CD8-positive, alpha-beta memory T cell (primary cell): ENCODE measurements around the gene TICAM1. TPM values are rescaled to one million over a fixed set of nuclear protein-coding genes. Genes with fewer than 3 reads are reported as not detected.
A peak's percentile ranks its signal among the peaks of the same experiment; 100 is the strongest.
"Not testable (repeated sequence)": the region's sequence is repeated elsewhere in the genome, so short reads cannot be mapped to it uniquely, and the experiment has no call there.

Experiments
- CTCF ChIA-PET: fragments of 350-600 bp; sonication (Branson Sonifier 250); formaldehyde crosslinking; loops from one replicate; lab custom pipeline; 2021; ENCODE audit warnings: antibody characterized with exemption; lab: Charles Lee
- POLR2A ChIA-PET: fragments of 350-600 bp; sonication (Branson Sonifier 250); formaldehyde crosslinking; loops from one replicate; lab custom pipeline; 2021; ENCODE audit warnings: antibody characterized with exemption; lab: Charles Lee
- DNase-seq, 5 donors: peaks; one replicate each; pipeline versions ENCODE4 v3.0.0 to v3.0.0-alpha.2; 2020 to 2022; ENCODE audit warnings: mixed read lengths in 1 of 5
- H3K27ac ChIP-seq: one replicate; pipeline ENCODE4 v1.7.0; 2013; ENCODE audit warnings: low read depth, mild to moderate bottlenecking, low read length, moderate library complexity
- H3K27me3 ChIP-seq: 2 replicates; pipeline ENCODE4 v1.7.0; 2013; ENCODE audit warnings: low read length, mild to moderate bottlenecking; ENCODE audit not compliant: insufficient read depth, poor library complexity, severe bottlenecking
- H3K36me3 ChIP-seq: 2 replicates; pipeline ENCODE4 v1.7.0; 2013; ENCODE audit warnings: mild to moderate bottlenecking, low read length, moderate library complexity; ENCODE audit not compliant: insufficient read depth
- H3K4me1 ChIP-seq: 2 replicates; pipeline ENCODE4 v1.7.0; 2013; ENCODE audit warnings: mild to moderate bottlenecking, low read length, moderate library complexity; ENCODE audit not compliant: insufficient read depth
- H3K4me3 ChIP-seq: 2 replicates; pipeline ENCODE4 v1.7.0; 2013; ENCODE audit warnings: mild to moderate bottlenecking, low read length
- H3K9me3 ChIP-seq: 2 replicates; pipeline ENCODE4 v1.7.0; 2013; ENCODE audit warnings: mild to moderate bottlenecking, low read length
- H3K27ac Mint-ChIP-seq, 8 donors: one replicate each; pipeline ENCODE4 v1.8.0; 2020 to 2021; ENCODE audit warnings: mixed read lengths in 8 of 8, mild to moderate bottlenecking in 6 of 8, inconsistent platforms in 3 of 8, moderate library complexity in 3 of 8
- H3K27me3 Mint-ChIP-seq, 2 donors: one replicate each; pipeline ENCODE4 v1.8.0; 2020 to 2021; ENCODE audit warnings: mixed read lengths in 2 of 2, mild to moderate bottlenecking in 1 of 2, moderate library complexity in 1 of 2
- H3K36me3 Mint-ChIP-seq, 3 donors: one replicate each; pipeline ENCODE4 v1.8.0; 2020 to 2021; ENCODE audit warnings: mixed read lengths in 3 of 3, inconsistent platforms in 1 of 3, mild to moderate bottlenecking in 1 of 3
- H3K4me1 Mint-ChIP-seq, 3 donors: one replicate each; pipeline ENCODE4 v1.8.0; 2020 to 2021; ENCODE audit warnings: mixed read lengths in 3 of 3, inconsistent platforms in 1 of 3, mild to moderate bottlenecking in 1 of 3
- H3K4me3 Mint-ChIP-seq, 7 donors: one replicate each; pipeline ENCODE4 v1.8.0; 2020 to 2021; ENCODE audit warnings: mixed read lengths in 7 of 7, mild to moderate bottlenecking in 6 of 7, moderate library complexity in 4 of 7, inconsistent platforms in 2 of 7
- H3K9me3 Mint-ChIP-seq, 5 donors: one replicate each; pipeline ENCODE4 v1.8.0; 2020 to 2022; ENCODE audit warnings: mixed read lengths in 5 of 5, mild to moderate bottlenecking in 3 of 5, moderate library complexity in 2 of 5, inconsistent platforms in 1 of 5
- polyA plus RNA-seq: library from polyadenylated mRNA; unstranded; fragments of 300-500 nt; fragmentation: Illumina TruSeq; gene quantifications from one replicate; pipeline ENCODE4 v1.2.3, GENCODE V29; 2021
- total RNA-seq, 2 experiments: library from RNA; stranded (reverse); gene quantifications; one replicate each; pipeline ENCODE4 v1.2.3, GENCODE V29; 2021

TICAM1 gene
- total and polyA plus RNA-seq, 3 experiments from 2014 or later = 13.8 to 26.5 (median 24.4) TPM

DNA sequence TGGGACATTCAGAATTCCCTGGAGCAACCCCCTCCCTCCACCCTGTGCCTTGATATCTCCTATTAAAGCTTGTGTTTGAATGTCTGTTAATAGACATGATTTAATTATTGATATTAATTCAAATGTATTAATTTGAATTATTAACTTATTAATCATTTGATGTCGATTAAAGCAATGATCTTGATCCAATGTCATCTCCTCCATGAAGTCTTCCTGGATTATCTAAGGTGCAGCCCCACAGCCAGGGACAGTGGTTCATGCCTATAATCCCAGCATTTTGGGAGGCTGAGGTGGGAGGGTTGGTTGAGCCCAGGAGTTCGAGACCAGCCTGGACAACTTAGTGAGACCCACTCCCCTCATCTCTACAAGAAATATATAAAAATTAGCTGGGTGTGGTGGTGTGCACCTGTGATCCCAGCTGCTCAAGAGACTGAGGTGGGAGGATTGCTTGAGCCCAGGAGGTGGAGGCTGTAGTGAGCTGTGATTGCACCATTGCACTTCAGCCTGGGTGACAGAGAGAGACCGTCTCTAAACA lies 30.4 kb downstream of the TICAM1 start:
- H3K4me1 ChIP-seq = peaks cover 3% of the 10 kb centered on the region
- H3K4me3 ChIP-seq = no peak overlapping the region
- no peaks in the 10 kb centered on the region for H3K9me3 Mint-ChIP-seq
- H3K27ac Mint-ChIP-seq = no peak overlapping the region
- H3K36me3 ChIP-seq = peaks cover 5% of the 10 kb centered on the region
- ChIA-PET POLR2A (no interaction called here), CTCF (interaction anchor here (0.8 to 4.0 kb wide), 3 partner anchors 9 to 230 kb away, joined by 3 to 24 read pairs (median 7); partner anchors contain the start of gene FEM1A)
- no peak overlapping the region for H3K27ac ChIP-seq
- no peak overlapping the region for H3K4me3 Mint-ChIP-seq
- H3K36me3 Mint-ChIP-seq = peaks cover 0 to 28% (median 3%) of the 10 kb centered on the region in 3 donors
- no peaks in the 10 kb centered on the region for H3K9me3 ChIP-seq
- no peaks in the 10 kb centered on the region for H3K27me3 Mint-ChIP-seq
- H3K4me1 Mint-ChIP-seq = peaks cover 5 to 11% (median 8%) of the 10 kb centered on the region in 3 donors
- H3K27me3 ChIP-seq = no peaks in the 10 kb centered on the region
- DNase-seq = no peak

GRCh38 chr19:4800591-4801081 lies 30.9 kb downstream of the TICAM1 start:
- H3K4me1 Mint-ChIP-seq = peaks cover 6 to 13% (median 13%) of the 10 kb centered on the region in 3 donors
- H3K27ac Mint-ChIP-seq = no peak overlapping the region
- ChIA-PET CTCF (interaction anchor here (0.8 to 4.0 kb wide), 5 partner anchors 9 to 231 kb away, joined by 3 to 24 read pairs (median 7); partner anchors contain the start of gene FEM1A), POLR2A (interaction anchor here (0.6 kb wide), 1 partner anchor 70 kb away, joined by 3 read pairs; no protein-coding TSS in a partner anchor)
- no peaks in the 10 kb centered on the region for H3K9me3 Mint-ChIP-seq
- no peaks in the 10 kb centered on the region for H3K9me3 ChIP-seq
- H3K27ac ChIP-seq = no peak overlapping the region
- no peaks in the 10 kb centered on the region for H3K27me3 Mint-ChIP-seq
- peaks cover 5% of the 10 kb centered on the region for H3K36me3 ChIP-seq
- no peaks in the 10 kb centered on the region for H3K27me3 ChIP-seq
- no peak overlapping the region for H3K4me3 ChIP-seq
- no peak overlapping the region for H3K4me3 Mint-ChIP-seq
- DNase-seq = no peak
- peaks cover 0 to 33% (median 3%) of the 10 kb centered on the region in 3 donors for H3K36me3 Mint-ChIP-seq
- H3K4me1 ChIP-seq = peaks cover 3% of the 10 kb centered on the region

DNA sequence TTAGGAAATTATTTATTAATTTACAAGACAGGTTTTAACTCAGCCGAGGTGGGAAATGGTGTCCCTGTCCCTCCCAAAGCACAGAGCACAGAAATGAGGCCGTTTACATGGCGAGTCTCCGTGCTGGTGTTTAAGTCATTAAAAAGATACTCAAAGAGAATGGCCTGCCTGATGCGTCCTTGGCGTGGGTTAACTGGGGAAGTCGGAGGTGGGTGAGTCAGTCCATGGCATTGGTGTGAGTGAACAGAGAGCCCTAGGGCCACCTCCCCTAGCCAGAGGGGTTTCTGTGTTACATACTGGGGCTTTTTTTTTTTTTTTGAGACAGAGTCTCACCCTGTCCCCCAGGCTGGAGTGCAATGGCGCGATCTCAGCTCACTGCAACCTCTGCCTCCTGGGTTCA lies 36.1 kb downstream of the TICAM1 start:
- ChIA-PET POLR2A (no interaction called here), CTCF (no interaction called here)
- H3K27ac ChIP-seq = no peak overlapping the region
- H3K9me3 ChIP-seq = no peaks in the 10 kb centered on the region
- Mint-ChIP-seq H3K36me3 (peaks cover 0 to 68% (median 5%) of the 10 kb centered on the region in 3 donors), H3K4me3 (peak overlapping the region in 6 of 7 donors; percentile 4 to 79 (median 27)), H3K4me1 (peaks cover 28 to 45% (median 41%) of the 10 kb centered on the region in 3 donors), H3K27ac (peak overlapping the region in 5 of 8 donors; percentile 58 to 92 (median 63)), H3K27me3 (no peaks in the 10 kb centered on the region), H3K9me3 (no peaks in the 10 kb centered on the region)
- no peak for DNase-seq
- H3K4me1 ChIP-seq = peaks cover 28% of the 10 kb centered on the region
- H3K27me3 ChIP-seq = no peaks in the 10 kb centered on the region
- peaks cover 15% of the 10 kb centered on the region for H3K36me3 ChIP-seq
- H3K4me3 ChIP-seq = no peak overlapping the region

DNA sequence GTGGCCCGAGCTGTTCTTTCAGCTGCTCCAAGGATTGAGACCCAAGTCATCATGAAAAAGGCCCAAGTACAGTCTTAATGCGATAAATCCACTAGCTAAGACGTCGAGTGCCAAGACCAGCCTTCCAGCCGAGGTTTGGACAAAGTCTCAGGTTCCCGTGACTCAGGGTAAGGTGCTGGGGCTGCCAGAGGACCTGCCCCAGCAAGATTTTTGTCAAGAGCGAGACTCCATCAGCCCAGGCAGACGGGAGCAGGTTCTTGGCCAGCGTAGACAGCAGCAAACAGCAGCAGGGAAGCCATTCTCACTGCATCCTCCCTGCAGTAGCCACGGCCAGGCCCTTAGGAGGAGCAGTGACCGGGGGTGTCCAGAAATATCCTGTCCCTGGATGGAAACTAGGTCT lies 36.5 kb downstream of the TICAM1 start:
- Histone ChIP-seq H3K4me3 (no peak overlapping the region), H3K27ac (no peak overlapping the region), H3K27me3 (no peaks in the 10 kb centered on the region), H3K9me3 (no peaks in the 10 kb centered on the region), H3K4me1 (peaks cover 28% of the 10 kb centered on the region), H3K36me3 (peaks cover 15% of the 10 kb centered on the region)
- POLR2A ChIA-PET = no interaction called here
- peaks cover 0 to 68% (median 5%) of the 10 kb centered on the region in 3 donors for H3K36me3 Mint-ChIP-seq
- no peaks in the 10 kb centered on the region for H3K9me3 Mint-ChIP-seq
- peaks cover 28 to 45% (median 41%) of the 10 kb centered on the region in 3 donors for H3K4me1 Mint-ChIP-seq
- no peak for DNase-seq
- no peaks in the 10 kb centered on the region for H3K27me3 Mint-ChIP-seq
- H3K4me3 Mint-ChIP-seq = peak overlapping the region in 3 of 7 donors; percentile 49 to 79 (median 56)
- peak overlapping the region in 5 of 8 donors; percentile 3 to 61 (median 29) for H3K27ac Mint-ChIP-seq
- CTCF ChIA-PET = no interaction called here

GRCh38 chr19:4793278-4793677 lies 38.2 kb downstream of the TICAM1 start:
- not testable (repeated sequence) for H3K9me3 ChIP-seq, H3K4me3 ChIP-seq, H3K27ac ChIP-seq, DNase-seq, H3K27me3 ChIP-seq, H3K9me3 Mint-ChIP-seq, H3K36me3 ChIP-seq, H3K27me3 Mint-ChIP-seq
- ChIA-PET POLR2A (interaction anchor here (3.1 kb wide), 1 partner anchor 70 kb away, joined by 24 read pairs; the partner anchor contains the start of gene DPP9), CTCF (interaction anchor here (1.1 kb wide), 1 partner anchor 16 kb away, joined by 3 read pairs; no protein-coding TSS in a partner anchor)
- peak overlapping the region in 5 of 8 donors; percentile 14 to 55 (median 26) for H3K27ac Mint-ChIP-seq
- H3K4me1 ChIP-seq = peaks cover 28% of the 10 kb centered on the region
- peaks cover 0 to 57% (median 5%) of the 10 kb centered on the region in 3 donors for H3K36me3 Mint-ChIP-seq
- H3K4me1 Mint-ChIP-seq = peaks cover 28 to 45% (median 41%) of the 10 kb centered on the region in 3 donors
- peak overlapping the region; percentile 60 to 85 (median 77) for H3K4me3 Mint-ChIP-seq

DNA sequence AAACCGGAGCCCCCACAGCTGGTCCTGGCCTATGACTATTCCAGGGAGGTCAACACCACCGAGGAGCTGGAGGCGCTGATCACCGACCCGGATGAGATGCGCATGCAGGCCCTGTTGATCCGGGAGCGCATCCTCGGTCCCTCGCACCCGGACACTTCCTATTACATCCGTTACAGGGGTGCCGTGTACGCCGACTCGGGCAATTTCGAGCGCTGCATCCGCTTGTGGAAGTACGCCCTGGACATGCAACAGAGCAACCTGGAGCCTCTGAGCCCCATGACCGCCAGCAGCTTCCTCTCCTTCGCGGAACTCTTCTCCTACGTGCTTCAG lies 38.7 kb downstream of the TICAM1 start:
- H3K27me3 ChIP-seq, H3K36me3 ChIP-seq, H3K4me3 ChIP-seq, H3K27me3 Mint-ChIP-seq, H3K9me3 ChIP-seq, H3K9me3 Mint-ChIP-seq, H3K27ac ChIP-seq, DNase-seq: not testable (repeated sequence)
- Mint-ChIP-seq H3K27ac (peak overlapping the region in 6 of 8 donors; percentile 26 to 85 (median 64)), H3K4me1 (peaks cover 28 to 45% (median 41%) of the 10 kb centered on the region in 3 donors), H3K4me3 (peak overlapping the region; percentile 60 to 85 (median 77)), H3K36me3 (peaks cover 0 to 54% (median 5%) of the 10 kb centered on the region in 3 donors)
- ChIA-PET CTCF (interaction anchor here (1.1 kb wide), 1 partner anchor 16 kb away, joined by 3 read pairs; no protein-coding TSS in a partner anchor), POLR2A (interaction anchor here (3.1 kb wide), 1 partner anchor 69 kb away, joined by 24 read pairs; the partner anchor contains the start of gene DPP9)
- peaks cover 28% of the 10 kb centered on the region for H3K4me1 ChIP-seq

GRCh38 chr19:4792019-4792865 lies 39.3 kb downstream of the TICAM1 start:
- ChIA-PET POLR2A (interaction anchor here (0.6 to 3.1 kb wide), 6 partner anchors 69 to 894 kb away, joined by 3 to 24 read pairs (median 4); partner anchors contain the start of genes DPP9 and KDM4B), CTCF (interaction anchor here (0.9 to 5.3 kb wide), 16 partner anchors 8 to 226 kb away, joined by 3 to 57 read pairs (median 6); partner anchors contain the start of gene DPP9)
- Histone ChIP-seq H3K27ac (peak overlapping the region; percentile 84), H3K4me3 (peak overlapping the region; percentile 72), H3K4me1 (peaks cover 28% of the 10 kb centered on the region)
- peak overlapping the region in 6 of 8 donors; percentile 59 to 92 (median 84) for H3K27ac Mint-ChIP-seq
- not testable (repeated sequence) for H3K36me3 ChIP-seq, H3K9me3 Mint-ChIP-seq, H3K9me3 ChIP-seq, DNase-seq, H3K27me3 ChIP-seq, H3K27me3 Mint-ChIP-seq
- peaks cover 0 to 48% (median 5%) of the 10 kb centered on the region in 3 donors for H3K36me3 Mint-ChIP-seq
- H3K4me1 Mint-ChIP-seq = peaks cover 28 to 45% (median 41%) of the 10 kb centered on the region in 3 donors
- H3K4me3 Mint-ChIP-seq = peak overlapping the region; percentile 76 to 96 (median 82)
